NCI-H748 (cell line): ENCODE measurements around the gene ERVH48-1.
"Not testable (repeated sequence)": the region's sequence is repeated elsewhere in the genome, so short reads cannot be mapped to it uniquely, and the experiment has no call there.

Source experiments
- DNase-seq: peaks from one replicate; lab custom pipeline; 2025; ENCODE audit not compliant: unreplicated experiment; lab: John Stamatoyannopoulos, UW

ERVH48-1 gene

DNA sequence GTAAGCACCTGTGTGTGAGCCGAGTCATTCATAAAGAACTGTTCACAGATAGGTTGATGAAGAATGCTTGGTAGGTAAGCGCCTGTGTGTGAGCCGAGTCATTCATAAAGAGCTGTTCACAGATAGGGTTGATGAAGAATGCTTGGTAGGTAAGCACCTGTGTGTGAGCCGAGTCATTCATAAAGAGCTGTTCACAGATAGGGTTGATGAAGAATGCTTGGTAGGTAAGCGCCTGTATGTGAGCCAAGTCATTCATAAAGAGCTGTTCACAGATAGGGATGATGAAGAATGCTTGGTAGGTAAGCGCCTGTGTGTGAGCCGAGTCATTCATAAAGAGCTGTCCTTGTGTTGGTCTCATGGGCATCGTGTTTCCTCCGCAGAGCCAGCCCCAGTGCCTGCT is 16.9 kb downstream of the ERVH48-1 start:
- DNase-seq, result not testable (repeated sequence)

- DNase-seq, result no peak
Measured at GRCh38 chr21:42906233-42906632, 19.2 kb downstream of the ERVH48-1 start.

DNA sequence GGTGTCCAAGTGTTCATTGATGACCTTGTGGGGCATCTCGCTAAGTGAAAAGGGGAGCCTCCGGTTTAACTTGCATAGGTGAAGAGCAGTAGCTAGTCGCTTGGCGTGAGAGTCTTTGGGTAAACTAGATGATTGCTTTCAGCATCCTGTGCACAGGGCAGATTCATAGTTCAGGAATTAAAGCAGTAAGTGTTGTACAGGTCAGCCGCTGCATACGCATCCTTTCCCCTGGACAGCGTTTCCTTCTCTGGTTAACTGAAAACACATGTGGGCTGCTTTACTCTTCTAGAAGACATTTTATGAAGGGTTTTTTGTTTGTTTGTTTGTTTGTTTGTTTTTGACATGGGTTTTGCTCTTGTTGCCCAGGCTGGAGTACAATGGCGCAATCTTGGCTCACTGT is 20.2 kb downstream of the ERVH48-1 start:
- no peak for DNase-seq

GRCh38 chr21:42903817-42904216 is 21.6 kb downstream of the ERVH48-1 start:
- DNase-seq, result no peak

DNA sequence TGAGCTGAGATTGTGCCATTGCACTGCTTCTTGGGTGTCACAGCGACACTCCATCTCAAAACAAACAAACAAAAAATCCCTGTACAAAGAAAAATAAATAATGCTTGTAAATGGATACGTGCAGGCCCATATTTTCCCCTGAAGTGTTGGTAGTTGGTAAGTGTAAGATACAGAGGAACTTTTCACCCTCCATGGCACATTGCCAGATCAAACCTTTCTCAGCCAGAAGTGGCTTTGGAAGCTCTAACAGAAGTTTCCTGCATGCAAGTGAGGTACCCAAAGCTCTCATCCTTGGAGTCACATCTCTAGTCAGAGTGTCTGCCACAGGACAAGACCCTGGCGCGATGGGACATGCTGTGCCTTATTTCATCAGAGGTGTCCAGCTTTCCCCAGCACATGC is 25.0 kb downstream of the ERVH48-1 start:
- no peak for DNase-seq

GRCh38 chr21:42892931-42893755 is 32.3 kb downstream of the ERVH48-1 start, which contains the start of gene NDUFV3:
NDUFV3 (plus strand) TSS chr21:42893309; CDS start chr21:42893334, 25 bp downstream.
- peak; percentile 98 for DNase-seq

- DNase-seq, result no peak
Measured at GRCh38 chr21:42892582-42892930, 32.9 kb downstream of the ERVH48-1 start.

DNA sequence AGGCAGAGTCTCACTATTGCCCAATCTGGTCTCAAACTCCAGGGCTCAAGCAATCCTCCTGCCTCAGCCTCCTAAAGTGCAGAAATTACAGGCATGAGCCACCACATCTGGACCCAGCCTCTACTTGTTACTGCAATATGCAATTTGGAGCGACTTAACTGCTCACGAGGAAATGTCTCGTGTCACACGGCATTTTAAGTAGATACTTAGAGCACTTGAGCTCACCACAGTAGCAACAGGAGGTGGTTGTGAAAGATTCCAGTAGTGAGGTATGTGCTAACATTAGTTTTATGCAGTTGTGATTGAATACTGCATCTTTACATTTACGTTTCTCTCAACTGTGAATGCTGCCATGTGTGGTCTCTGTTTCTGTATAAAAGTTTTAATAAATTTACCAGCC is 38.1 kb downstream of the ERVH48-1 start:
- no peak for DNase-seq

DNA sequence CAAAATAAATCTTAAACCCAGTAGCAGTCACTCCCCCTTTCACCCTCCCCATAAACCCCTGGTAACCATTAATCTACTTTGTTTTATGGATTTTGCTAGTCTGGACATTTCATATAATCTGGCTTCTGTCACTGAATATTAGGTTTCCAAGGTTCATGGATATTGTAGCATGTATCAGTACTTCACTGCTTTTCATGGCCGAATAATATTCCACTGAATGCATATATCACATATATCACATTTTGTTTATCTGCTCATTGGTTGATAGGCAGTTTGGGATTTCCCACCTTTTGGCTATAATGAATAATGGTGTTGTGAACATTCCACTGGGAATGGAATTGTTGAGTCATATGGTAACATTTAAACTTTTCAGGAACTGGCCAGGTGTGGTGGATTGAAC is 41.5 kb downstream of the ERVH48-1 start:
- DNase-seq, result no peak

GRCh38 chr21:42880352-42880751 is 45.1 kb downstream of the ERVH48-1 start:
- DNase-seq, result no peak

GRCh38 chr21:42878993-42879787 is 46.2 kb downstream of the ERVH48-1 start, which contains the start of gene WDR4:
WDR4 (minus strand) TSS chr21:42879539; CDS start chr21:42879495, 44 bp downstream.
- peak; percentile 95 for DNase-seq

DNA sequence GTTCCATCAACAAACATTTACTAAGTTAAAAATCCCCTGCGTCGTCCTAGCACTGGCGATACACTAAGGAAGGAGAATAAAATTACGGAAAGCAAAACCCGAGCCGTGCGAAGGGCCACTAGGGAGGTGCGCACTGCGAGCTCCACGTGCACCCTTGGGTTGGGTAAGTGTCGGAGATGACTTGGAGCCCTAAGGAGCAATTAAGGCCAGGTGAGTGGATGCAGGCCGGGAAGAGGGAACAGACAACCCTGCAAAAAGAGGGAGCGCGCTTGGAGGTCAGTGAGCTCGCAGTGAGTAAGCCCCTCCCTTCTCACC is 46.8 kb downstream of the ERVH48-1 start:
- no peak for DNase-seq

- not testable (repeated sequence) for DNase-seq
Measured at GRCh38 chr21:42875811-42876210, 49.6 kb downstream of the ERVH48-1 start.

GRCh38 chr21:42873096-42873495 is 52.3 kb downstream of the ERVH48-1 start:
- no peak for DNase-seq

- no peak for DNase-seq
Measured at GRCh38 chr21:42868196-42868595, 57.2 kb downstream of the ERVH48-1 start.
